ENCODE results near the gene DGKB.

The DGKB gene

DNA sequence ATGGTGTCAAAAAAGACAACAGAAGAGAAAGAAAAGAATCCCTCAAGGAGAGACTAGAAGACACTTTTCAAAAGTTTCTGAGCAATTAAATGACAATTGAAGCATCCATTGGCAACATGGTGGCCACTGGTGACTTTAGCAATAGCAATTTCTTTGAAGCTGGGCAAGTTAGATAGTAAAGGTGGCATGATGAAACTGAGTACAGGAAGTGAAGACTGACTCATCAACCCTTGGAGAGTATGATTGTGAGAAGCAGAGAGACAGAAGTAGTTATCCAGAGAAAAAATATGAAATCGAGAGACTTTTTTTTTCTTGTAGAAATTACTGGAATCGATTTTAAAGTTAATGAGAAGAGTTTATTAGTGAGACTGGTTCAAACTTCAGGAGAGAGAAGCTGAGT is 52.5 kb downstream of the DGKB start:
- Mint-ChIP-seq H3K9me3 (no peaks in the 10 kb centered on the region), H3K27ac (no peak overlapping the region), H3K4me3 (no peak overlapping the region), H3K36me3 (ENCODE audit: low read depth) (no peaks in the 10 kb centered on the region), H3K27me3 (ENCODE audit: low read depth) (no peaks in the 10 kb centered on the region), H3K4me1 (peaks cover 10% of the 10 kb centered on the region)
- TF ChIP-seq, protein P1, sequence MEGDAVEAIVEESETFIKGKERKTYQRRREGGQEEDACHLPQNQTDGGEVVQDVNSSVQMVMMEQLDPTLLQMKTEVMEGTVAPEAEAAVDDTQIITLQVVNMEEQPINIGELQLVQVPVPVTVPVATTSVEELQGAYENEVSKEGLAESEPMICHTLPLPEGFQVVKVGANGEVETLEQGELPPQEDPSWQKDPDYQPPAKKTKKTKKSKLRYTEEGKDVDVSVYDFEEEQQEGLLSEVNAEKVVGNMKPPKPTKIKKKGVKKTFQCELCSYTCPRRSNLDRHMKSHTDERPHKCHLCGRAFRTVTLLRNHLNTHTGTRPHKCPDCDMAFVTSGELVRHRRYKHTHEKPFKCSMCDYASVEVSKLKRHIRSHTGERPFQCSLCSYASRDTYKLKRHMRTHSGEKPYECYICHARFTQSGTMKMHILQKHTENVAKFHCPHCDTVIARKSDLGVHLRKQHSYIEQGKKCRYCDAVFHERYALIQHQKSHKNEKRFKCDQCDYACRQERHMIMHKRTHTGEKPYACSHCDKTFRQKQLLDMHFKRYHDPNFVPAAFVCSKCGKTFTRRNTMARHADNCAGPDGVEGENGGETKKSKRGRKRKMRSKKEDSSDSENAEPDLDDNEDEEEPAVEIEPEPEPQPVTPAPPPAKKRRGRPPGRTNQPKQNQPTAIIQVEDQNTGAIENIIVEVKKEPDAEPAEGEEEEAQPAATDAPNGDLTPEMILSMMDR (IDR thresholded peaks at IDR 0.05; ENCODE audit: unreplicated experiment in 3 of 3): no peak

- H3K9me3 Mint-ChIP-seq: no peaks in the 10 kb centered on the region
These were observed 56.1 kb downstream of the DGKB start for GRCh38 chr7:14846405-14846804.

DNA sequence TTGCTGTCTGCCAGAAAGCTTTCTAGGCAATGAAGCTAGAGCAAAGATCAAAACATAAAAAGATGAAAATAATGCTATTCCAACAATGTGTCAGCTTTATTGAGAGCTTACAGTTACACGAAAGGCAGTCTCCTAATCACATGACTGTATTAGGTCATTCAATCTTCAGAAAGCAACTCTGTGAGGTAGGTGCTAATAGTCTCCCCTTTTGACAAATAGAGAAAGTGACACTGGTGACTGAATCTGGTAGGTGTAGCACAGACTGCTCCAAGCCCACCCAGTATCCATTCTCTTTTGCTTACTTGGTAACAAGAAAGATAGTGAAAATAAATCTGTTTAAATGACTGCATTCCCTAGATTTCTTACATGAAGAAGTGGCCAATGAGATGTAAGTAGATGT is 58.8 kb downstream of the DGKB start:
- no peaks in the 10 kb centered on the region for H3K36me3 Mint-ChIP-seq (ENCODE audit: low read depth)
- H3K27me3 Mint-ChIP-seq (ENCODE audit: low read depth): peaks cover 4% of the 10 kb centered on the region
- no peak overlapping the region for H3K4me3 Mint-ChIP-seq
- TF ChIP-seq, protein P1 (IDR thresholded peaks at IDR 0.05; ENCODE audit: unreplicated experiment in 3 of 3): no peak
- H3K27ac Mint-ChIP-seq: no peak overlapping the region
- peaks cover 5% of the 10 kb centered on the region for H3K4me1 Mint-ChIP-seq
- H3K9me3 Mint-ChIP-seq: no peaks in the 10 kb centered on the region

More at GRCh38 chr7:14846405-14846804, 56.1 kb downstream of the DGKB start:
- Mint-ChIP-seq H3K27me3 (ENCODE audit: low read depth) (no peaks in the 10 kb centered on the region), H3K36me3 (ENCODE audit: low read depth) (no peaks in the 10 kb centered on the region), H3K27ac (no peak overlapping the region), H3K4me1 (peaks cover 11% of the 10 kb centered on the region), H3K4me3 (no peak overlapping the region)
- TF ChIP-seq, protein P1 (IDR thresholded peaks at IDR 0.05; ENCODE audit: unreplicated experiment in 3 of 3): no peak

DNA sequence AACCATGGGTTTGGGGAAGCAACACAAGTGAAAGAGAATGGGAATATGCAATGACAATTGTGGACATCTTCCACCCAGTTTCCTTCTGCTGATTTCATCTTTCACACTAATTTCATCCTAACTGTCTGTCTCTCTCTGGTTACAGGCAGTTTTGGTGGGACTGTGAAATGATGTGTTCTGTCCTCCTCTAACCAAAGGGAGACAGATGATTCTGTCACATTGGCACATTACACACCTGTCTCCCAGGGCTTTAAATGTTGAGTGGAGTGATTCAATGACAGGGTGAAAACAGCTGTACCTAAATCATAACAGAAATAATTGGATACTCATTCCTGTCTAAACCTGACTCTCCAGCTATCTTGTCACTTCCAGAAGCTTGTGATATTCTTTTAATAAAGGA is 60.0 kb downstream of the DGKB start:
- Mint-ChIP-seq H3K36me3 (ENCODE audit: low read depth) (no peaks in the 10 kb centered on the region), H3K9me3 (no peaks in the 10 kb centered on the region), H3K4me1 (peaks cover 5% of the 10 kb centered on the region), H3K27ac (no peak overlapping the region), H3K27me3 (ENCODE audit: low read depth) (peaks cover 4% of the 10 kb centered on the region), H3K4me3 (no peak overlapping the region)
- TF ChIP-seq, protein P1 (IDR thresholded peaks at IDR 0.05; ENCODE audit: unreplicated experiment in 3 of 3): no peak

GRCh38 chr7:14841869-14842268 is 60.7 kb downstream of the DGKB start:
- peaks cover 4% of the 10 kb centered on the region for H3K27me3 Mint-ChIP-seq (ENCODE audit: low read depth)
- H3K27ac Mint-ChIP-seq: no peak overlapping the region
- TF ChIP-seq, protein P1 (IDR thresholded peaks at IDR 0.05; ENCODE audit: unreplicated experiment in 3 of 3): no peak
- no peak overlapping the region for H3K4me3 Mint-ChIP-seq
- no peaks in the 10 kb centered on the region for H3K36me3 Mint-ChIP-seq (ENCODE audit: low read depth)
- H3K4me1 Mint-ChIP-seq: peaks cover 5% of the 10 kb centered on the region
- no peaks in the 10 kb centered on the region for H3K9me3 Mint-ChIP-seq

GRCh38 chr7:14841086-14841485 is 61.5 kb downstream of the DGKB start:
- H3K27me3 Mint-ChIP-seq (ENCODE audit: low read depth): peaks cover 4% of the 10 kb centered on the region
- no peak overlapping the region for H3K27ac Mint-ChIP-seq
- TF ChIP-seq, protein P1 (IDR thresholded peaks at IDR 0.05; ENCODE audit: unreplicated experiment in 3 of 3): no peak
- peaks cover 13% of the 10 kb centered on the region for H3K4me1 Mint-ChIP-seq
- no peak overlapping the region for H3K4me3 Mint-ChIP-seq
- H3K36me3 Mint-ChIP-seq (ENCODE audit: low read depth): no peaks in the 10 kb centered on the region
- no peaks in the 10 kb centered on the region for H3K9me3 Mint-ChIP-seq

Measured in nephron (organoid).